Measurements from ENCODE around the gene FERMT2.

GRCh38 chr14:52891800-52892199, 59.0 kb downstream of the FERMT2 start:
- no peak for TF ChIP-seq POLR2AphosphoS5 (IDR thresholded peaks at IDR 0.05; ENCODE audit: low read depth, low read length)
- no peak for TF ChIP-seq TAF1 (IDR thresholded peaks at IDR 0.05; ENCODE audit: borderline replicate concordance, low read depth, low read length)
- TF ChIP-seq POLR2A (IDR thresholded peaks at IDR 0.05; ENCODE audit: low read depth, low read length): no peak

All from GM12892 (cell line).